Endodermal cell (in vitro differentiated cells): ENCODE measurements around the gene RGS3. TPM values are rescaled to one million over a fixed set of nuclear protein-coding genes. Genes with fewer than 3 reads are reported as not detected.

Experiments
- DNase-seq: peaks from one replicate; pipeline ENCODE4 v3.0.0-alpha.2; 2017
- H3K27ac ChIP-seq: 2 replicates; pipeline ENCODE4 v1.5.1; 2013; ENCODE audit warnings: mild to moderate bottlenecking, low read depth, low read length, moderate library complexity
- H3K27me3 ChIP-seq: 2 replicates; pipeline ENCODE4 v1.6.1; 2013; ENCODE audit warnings: mild to moderate bottlenecking, low read length, moderate library complexity; ENCODE audit not compliant: insufficient read depth, control insufficient read depth, poor library complexity, severe bottlenecking
- H3K36me3 ChIP-seq: 2 replicates; pipeline ENCODE4 v1.7.0; 2013; ENCODE audit warnings: mild to moderate bottlenecking, low read length, moderate library complexity; ENCODE audit not compliant: control insufficient read depth, insufficient read depth
- H3K4me1 ChIP-seq: one replicate; pipeline ENCODE4 v1.7.0; 2013; ENCODE audit warnings: low read length; ENCODE audit not compliant: control insufficient read depth, insufficient read depth
- H3K4me3 ChIP-seq: 2 replicates; pipeline ENCODE4 v1.5.1; 2013; ENCODE audit warnings: mild to moderate bottlenecking, low read length, moderate library complexity
- H3K9ac ChIP-seq: 2 replicates; pipeline ENCODE4 v1.6.1; 2013; ENCODE audit warnings: mild to moderate bottlenecking, low read length, moderate library complexity; ENCODE audit not compliant: poor library complexity, severe bottlenecking; ENCODE audit errors: extremely low read depth
- H3K9me3 ChIP-seq: 2 replicates; pipeline ENCODE4 v1.6.1; 2013; ENCODE audit warnings: mild to moderate bottlenecking, low read length, moderate library complexity; ENCODE audit not compliant: control insufficient read depth
- H3K27ac Mint-ChIP-seq: 2 replicates; pipeline ENCODE4 v1.8.0; 2020; ENCODE audit warnings: mixed read lengths
- H3K27me3 Mint-ChIP-seq: 2 replicates; pipeline ENCODE4 v1.8.0; 2021; ENCODE audit warnings: mild to moderate bottlenecking, mixed read lengths; ENCODE audit not compliant: insufficient read depth
- H3K36me3 Mint-ChIP-seq: 2 replicates; pipeline ENCODE4 v1.8.0; 2020; ENCODE audit warnings: low read depth, mixed read lengths
- H3K4me1 Mint-ChIP-seq: 2 replicates; pipeline ENCODE4 v1.8.0; 2020; ENCODE audit warnings: mixed read lengths
- H3K4me3 Mint-ChIP-seq: 2 replicates; pipeline ENCODE4 v1.8.0; 2020; ENCODE audit warnings: mild to moderate bottlenecking, moderate library complexity, mixed read lengths
- H3K9me3 Mint-ChIP-seq: 2 replicates; pipeline ENCODE4 v1.8.0; 2020; ENCODE audit warnings: mild to moderate bottlenecking, mixed read lengths
- WGBS, 2 experiments: methylation state at CpG; one replicate each; pipeline versions ENCODE4 v1.1.5 to v1.1.7; 2013; ENCODE audit warnings: missing lambda C conversion rate in 2 of 2, mixed read lengths in 1 of 2; ENCODE audit not compliant: insufficient coverage in 1 of 2, insufficient read length in 1 of 2; 5-methylcytosine and 5-hydroxymethylcytosine counted together
- total RNA-seq, 2 donors: library from RNA; stranded (reverse); fragmentation: NEBNext Ultra II Directional in 1 of 2; extraction: Animal tissue kit (Norgen Biotek cat#: 25700) in 1 of 2; gene quantifications; 2 replicates in 1 of 2; 3 replicates in 1 of 2; pipeline ENCODE4 v1.2.1, GENCODE V29; 2021
- TF ChIP-seq, protein P1 (sequence below): fragments of 200-600 bp; sonication (generic); conservative IDR thresholded peaks from 2 replicates; pipeline ENCODE4 v1.5.0; 2021; ENCODE audit warnings: antibody characterized with exemption, mild to moderate bottlenecking

The RGS3 gene
- total RNA-seq, 2 donors from 2014 or later, result 20.7 to 40.3 TPM

- WGBS, 2 experiments, result 94 to 96% methylated on average over 3 to 4 of the region's 4 CpGs
- no peak overlapping the region for H3K4me3 Mint-ChIP-seq
- DNase-seq, result no peak
- H3K9me3 Mint-ChIP-seq, result no peaks in the 10 kb centered on the region
- Histone ChIP-seq H3K4me3 (no peak overlapping the region), H3K27ac (no peak overlapping the region), H3K4me1 (peaks cover 4% of the 10 kb centered on the region), H3K9me3 (no peaks in the 10 kb centered on the region), H3K9ac (no peak overlapping the region), H3K27me3 (peaks cover 39% of the 10 kb centered on the region), H3K36me3 (no peaks in the 10 kb centered on the region)
- no peaks in the 10 kb centered on the region for H3K36me3 Mint-ChIP-seq
- H3K27me3 Mint-ChIP-seq, result peaks cover 45% of the 10 kb centered on the region
- TF ChIP-seq, protein P1, sequence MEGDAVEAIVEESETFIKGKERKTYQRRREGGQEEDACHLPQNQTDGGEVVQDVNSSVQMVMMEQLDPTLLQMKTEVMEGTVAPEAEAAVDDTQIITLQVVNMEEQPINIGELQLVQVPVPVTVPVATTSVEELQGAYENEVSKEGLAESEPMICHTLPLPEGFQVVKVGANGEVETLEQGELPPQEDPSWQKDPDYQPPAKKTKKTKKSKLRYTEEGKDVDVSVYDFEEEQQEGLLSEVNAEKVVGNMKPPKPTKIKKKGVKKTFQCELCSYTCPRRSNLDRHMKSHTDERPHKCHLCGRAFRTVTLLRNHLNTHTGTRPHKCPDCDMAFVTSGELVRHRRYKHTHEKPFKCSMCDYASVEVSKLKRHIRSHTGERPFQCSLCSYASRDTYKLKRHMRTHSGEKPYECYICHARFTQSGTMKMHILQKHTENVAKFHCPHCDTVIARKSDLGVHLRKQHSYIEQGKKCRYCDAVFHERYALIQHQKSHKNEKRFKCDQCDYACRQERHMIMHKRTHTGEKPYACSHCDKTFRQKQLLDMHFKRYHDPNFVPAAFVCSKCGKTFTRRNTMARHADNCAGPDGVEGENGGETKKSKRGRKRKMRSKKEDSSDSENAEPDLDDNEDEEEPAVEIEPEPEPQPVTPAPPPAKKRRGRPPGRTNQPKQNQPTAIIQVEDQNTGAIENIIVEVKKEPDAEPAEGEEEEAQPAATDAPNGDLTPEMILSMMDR, result no peak
- peaks cover 10% of the 10 kb centered on the region for H3K4me1 Mint-ChIP-seq
- H3K27ac Mint-ChIP-seq, result no peak overlapping the region
Observed at GRCh38 chr9:113461943-113462342, 1.6 kb upstream of the RGS3 start.

DNA sequence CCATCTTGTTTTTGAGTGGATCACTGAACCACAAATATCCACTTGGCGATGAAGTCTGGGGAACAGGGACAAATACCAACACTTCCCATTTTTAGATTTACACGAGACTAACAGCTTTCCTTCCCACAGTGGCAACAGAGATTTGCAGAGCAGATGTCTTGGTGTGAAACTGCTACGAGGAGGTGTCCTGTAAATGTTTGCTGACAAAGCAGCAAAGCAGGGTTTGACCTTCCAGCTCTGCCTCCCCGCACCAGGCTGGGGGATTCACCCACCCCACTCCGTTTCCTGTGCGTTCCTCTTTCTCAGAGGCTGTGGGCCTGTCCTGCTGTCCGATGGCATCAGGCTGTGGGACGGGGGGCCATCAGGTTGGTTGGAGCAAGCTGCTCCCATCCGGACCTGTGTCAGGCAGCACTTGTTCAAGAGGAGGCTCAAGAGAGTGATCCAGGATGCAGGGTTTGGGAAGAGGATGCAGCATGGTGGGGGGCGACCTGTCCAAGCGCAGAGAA, 693 bp upstream of the RGS3 start:
- Histone ChIP-seq H3K36me3 (no peaks in the 10 kb centered on the region), H3K9me3 (no peaks in the 10 kb centered on the region), H3K9ac (no peak overlapping the region), H3K27me3 (peaks cover 39% of the 10 kb centered on the region), H3K4me1 (peaks cover 4% of the 10 kb centered on the region), H3K27ac (no peak overlapping the region), H3K4me3 (no peak overlapping the region)
- no peak overlapping the region for H3K27ac Mint-ChIP-seq
- no peaks in the 10 kb centered on the region for H3K36me3 Mint-ChIP-seq
- H3K4me3 Mint-ChIP-seq, result peak overlapping the region; percentile 57
- peaks cover 45% of the 10 kb centered on the region for H3K27me3 Mint-ChIP-seq
- peaks cover 10% of the 10 kb centered on the region for H3K4me1 Mint-ChIP-seq
- TF ChIP-seq, protein P1, result no peak
- no peaks in the 10 kb centered on the region for H3K9me3 Mint-ChIP-seq
- DNase-seq, result no peak
- 84 to 94% methylated on average over 5 to 11 of the region's 11 CpGs for WGBS, 2 experiments

DNA sequence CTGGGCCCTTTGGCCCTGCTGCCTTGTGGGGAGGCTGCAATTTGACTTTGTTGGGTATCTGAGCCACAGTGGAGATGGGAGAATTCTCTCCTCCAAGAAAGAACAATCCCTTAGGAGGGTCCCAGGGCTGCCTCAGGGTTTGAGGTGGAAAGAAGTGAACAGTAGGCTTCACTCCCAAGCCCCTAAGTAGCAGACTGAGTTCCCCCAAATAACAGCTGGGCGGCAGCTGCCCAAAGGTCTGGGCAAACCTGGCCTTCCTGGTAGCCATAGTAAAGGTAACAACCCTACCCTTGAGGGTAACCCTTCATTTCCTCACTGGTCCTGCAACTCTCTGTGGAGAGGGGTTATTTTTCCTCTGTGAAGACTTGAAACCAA, 746 bp downstream of the RGS3 start:
- Mint-ChIP-seq H3K27ac (no peak overlapping the region), H3K36me3 (no peaks in the 10 kb centered on the region), H3K4me3 (peak overlapping the region; percentile 57), H3K27me3 (peaks cover 45% of the 10 kb centered on the region), H3K4me1 (peaks cover 10% of the 10 kb centered on the region), H3K9me3 (no peaks in the 10 kb centered on the region)
- peak overlapping the region; percentile 76 for H3K4me3 ChIP-seq
- H3K4me1 ChIP-seq, result peaks cover 4% of the 10 kb centered on the region
- 89% methylated on average over 1 of the region's 1 CpG; no CpG with 5 or more reads in 1 of the 2 experiments for WGBS, 2 experiments
- DNase-seq, result no peak
- no peak overlapping the region for H3K9ac ChIP-seq
- no peaks in the 10 kb centered on the region for H3K36me3 ChIP-seq
- H3K27ac ChIP-seq, result no peak overlapping the region
- H3K27me3 ChIP-seq, result peaks cover 39% of the 10 kb centered on the region
- TF ChIP-seq, protein P1, result no peak
- no peaks in the 10 kb centered on the region for H3K9me3 ChIP-seq
